GM12878 (cell line): ENCODE data around the gene PRDM16. TPM values are rescaled to one million over a fixed set of nuclear protein-coding genes. Genes with fewer than 3 reads are reported as not detected.

ENCODE experiments used
- ATAC-seq: fragments of 200-7000 bp; cut with Tn5 transposase; 3 replicates; pipeline ENCODE4 v1.9.1; 2020; ENCODE audit warnings: mild to moderate bottlenecking, moderate library complexity
- BruUV-seq: library from RNA; stranded (reverse); fragments of 400-500 nt; replicated peaks from 2 replicates; lab custom pipeline; 2021; lab: Mats Ljungman, UMichigan
- CTCF ChIA-PET: fragments of 300-600 bp; sonication (Branson Sonifier 250); formaldehyde crosslinking; extraction: SDS; loops from one replicate; lab custom pipeline; 2021; ENCODE audit warnings: inconsistent platforms; lab: Yijun Ruan, JAX
- POLR2A ChIA-PET: fragments of 350-600 bp; formaldehyde crosslinking; extraction: SDS; loops from one replicate; lab custom pipeline; 2021; ENCODE audit warnings: inconsistent platforms; lab: Charles Lee
- RAD21 ChIA-PET: fragments of 300-600 bp; sonication (Branson Sonifier 250); formaldehyde crosslinking; loops from one replicate; lab custom pipeline; 2023; ENCODE audit warnings: antibody characterized with exemption; ENCODE audit not compliant: unreplicated experiment; lab: Charles Lee
- SMC1A ChIA-PET: fragments of 300-600 bp; sonication (Branson Sonifier 250); formaldehyde crosslinking; loops from one replicate; lab custom pipeline; 2023; ENCODE audit not compliant: unreplicated experiment, uncharacterized antibody; lab: Charles Lee
- DNase-seq: peaks from one replicate; pipeline ENCODE4 v3.0.0-alpha.2; 2011; ENCODE audit warnings: low read depth, low spot score
- FAIRE-seq: peaks from 3 replicates; lab custom pipeline; 2011; peaks lifted over from hg19 to GRCh38; lab: Jason Lieb, UNC
- H2AFZ ChIP-seq: 2 replicates; pipeline ENCODE4 v1.6.0; 2011; ENCODE audit warnings: low read depth, low read length, control low read depth; ENCODE audit not compliant: control insufficient read depth
- H3K27ac ChIP-seq: 2 replicates; pipeline ENCODE4 v1.5.1; 2011; ENCODE audit warnings: control low read depth; ENCODE audit not compliant: control insufficient read depth, insufficient read depth
- H3K27me3 ChIP-seq, 2 experiments: replicated peaks in 1 of 2; 2 replicates each; pipeline versions ENCODE4 v1.6.0 to v1.6.1; 2011; ENCODE audit warnings: low read length in 1 of 2; ENCODE audit not compliant: control insufficient read depth in 2 of 2, insufficient read depth in 2 of 2
- H3K36me3 ChIP-seq, 2 experiments: 2 replicates each; pipeline ENCODE4 v1.5.1; 2011; ENCODE audit warnings: low read length in 1 of 2; ENCODE audit not compliant: control insufficient read depth in 2 of 2, insufficient read depth in 2 of 2
- H3K4me1 ChIP-seq: 2 replicates; pipeline ENCODE4 v1.6.1; 2011; ENCODE audit warnings: mild to moderate bottlenecking, low read length, moderate library complexity, mixed read lengths; ENCODE audit not compliant: control insufficient read depth, insufficient read depth
- H3K4me2 ChIP-seq: 2 replicates; pipeline ENCODE4 v1.6.0; 2011; ENCODE audit warnings: control low read depth; ENCODE audit not compliant: control insufficient read depth, insufficient read depth
- H3K4me3 ChIP-seq: fragments of 200-600 bp; sonication (generic); 2 replicates; pipeline ENCODE4 v1.5.1; 2016
- H3K79me2 ChIP-seq: 2 replicates; pipeline ENCODE4 v1.6.0; 2011; ENCODE audit warnings: low read length; ENCODE audit not compliant: control insufficient read depth, insufficient read depth
- H3K9ac ChIP-seq: 2 replicates; pipeline ENCODE4 v1.8.0; 2011; ENCODE audit warnings: low read length, control low read depth, mixed read lengths; ENCODE audit not compliant: control insufficient read depth, insufficient read depth
- H3K9me3 ChIP-seq: replicated peaks from 3 replicates; pipeline ENCODE4 v1.5.1; 2011; ENCODE audit warnings: mild to moderate bottlenecking, low read length; ENCODE audit not compliant: control insufficient read depth, insufficient read depth
- H4K20me1 ChIP-seq: 2 replicates; pipeline ENCODE4 v1.6.0; 2011; ENCODE audit not compliant: control insufficient read depth, insufficient read depth
- ATF2 ChIP-seq: IDR thresholded peaks from 2 replicates; pipeline ENCODE4 v1.6.1; 2012; ENCODE audit warnings: low read length, inconsistent platforms
- BCL11A ChIP-seq: IDR thresholded peaks from 2 replicates; pipeline ENCODE4 v1.6.1; 2011; ENCODE audit warnings: low read depth, low read length
- HDGF ChIP-seq: fragments of 450-650 bp; IDR thresholded peaks from 2 replicates; pipeline ENCODE4 v1.6.1; 2016; ENCODE audit warnings: antibody characterized with exemption
- NBN ChIP-seq: fragments of 450-650 bp; IDR thresholded peaks from 2 replicates; pipeline ENCODE4 v1.6.1; 2016
- NFXL1 ChIP-seq: fragments of 450-650 bp; IDR thresholded peaks from 2 replicates; pipeline ENCODE4 v1.6.1; 2017; ENCODE audit warnings: antibody characterized with exemption, mild to moderate bottlenecking, borderline replicate concordance
- SP1 ChIP-seq: IDR thresholded peaks from one replicate; pipeline ENCODE4 v1.6.1; 2011; ENCODE audit warnings: low read depth, low read length
- SRF ChIP-seq, 2 experiments: IDR thresholded peaks; 2 replicates each; pipeline ENCODE4 v1.6.1; 2011; ENCODE audit warnings: low read depth in 2 of 2, low read length in 2 of 2, mild to moderate bottlenecking in 1 of 2, moderate library complexity in 1 of 2
- SUPT20H ChIP-seq: IDR thresholded peaks from 2 replicates; pipeline ENCODE4 v1.6.1; 2011; ENCODE audit warnings: low read depth, mild to moderate bottlenecking, low read length, moderate library complexity, borderline replicate concordance; ENCODE audit not compliant: control insufficient read depth
- ZNF207 ChIP-seq: fragments of 450-650 bp; IDR thresholded peaks from 2 replicates; pipeline ENCODE4 v1.6.1; 2014; ENCODE audit warnings: antibody characterized with exemption, mild to moderate bottlenecking, borderline replicate concordance
- WGBS: methylation state at CpG from one replicate; pipeline ENCODE4 v1.1.6; 2016; ENCODE audit warnings: low lambda C conversion rate; ENCODE audit not compliant: insufficient replicate concordance, insufficient coverage; ENCODE audit errors: missing lambda C conversion rate; 5-methylcytosine and 5-hydroxymethylcytosine counted together
- in situ Hi-C: fragments of 300-500 bp; cut with MboI; formaldehyde crosslinking; loops from 9 replicates; pipeline ENCODE4 v1.14.3; 2018; ENCODE audit warnings: mixed read lengths
- intact Hi-C: fragments of 100-400 bp; cut with micrococcal nuclease; formaldehyde crosslinking; loops from one replicate; pipeline ENCODE4 v1.14.2; 2022; ENCODE audit not compliant: unreplicated experiment
- polyA plus RNA-seq, 11 experiments: library from polyadenylated mRNA; depleted of rRNA in 4 of 11; unstranded in 6 of 11; stranded (reverse) in 5 of 11; fragments of >200 nt; fragmentation: Nextera tagmentation in 4 of 11; fragmentation: Illumina TruSeq in 1 of 11; extraction: Ambion mirVana in 4 of 11; extraction: Trizol in 1 of 11; gene quantifications; 1 replicate in 1 of 11; 2 replicates in 10 of 11; pipeline versions ENCODE4 v1.2.1 to v1.2.3, GENCODE V29; 2011 to 2016; ENCODE audit warnings: inconsistent platforms in 2 of 11, missing spikeins in 2 of 11, low read depth in 1 of 11
- total RNA-seq, 4 experiments: library from RNA; depleted of rRNA in 3 of 4; stranded (reverse); fragments of >200 nt in 3 of 4; fragmentation: Illumina TruSeq in 1 of 4; extraction: Trizol in 1 of 4; gene quantifications; 2 replicates each; pipeline versions ENCODE4 v1.2.1 to v1.2.3, GENCODE V29; 2013 to 2021

Gene PRDM16
- total and polyA plus RNA-seq, 10 of the 15 experiments (the other 5 are each of a cell fraction or from before 2014, with no cell fraction given), result 0.03 TPM; not detected in 9

- TF ChIP-seq ATF2, result no peak
- no peak for TF ChIP-seq SUPT20H
- no peak for TF ChIP-seq SRF (IDR thresholded peaks at IDR 0.05; ENCODE audit: low read depth in 2 of 2, low read length in 2 of 2)
- no peak for TF ChIP-seq SP1
- no peak for TF ChIP-seq BCL11A
- no peak for TF ChIP-seq NBN
- no peak for TF ChIP-seq HDGF
These were observed 311.5 kb downstream of the PRDM16 start (continued) for GRCh38 chr1:3380469-3380868.

- DNase-seq (no peak), FAIRE-seq (no peak), ATAC-seq (no peak)
- SMC1A ChIA-PET, result no interaction called here
- no peak overlapping the region for H2AFZ ChIP-seq
- CTCF ChIA-PET, result no interaction called here
- H4K20me1 ChIP-seq, result no peaks in the 10 kb centered on the region
- no peaks in the 10 kb centered on the region for H3K36me3 ChIP-seq
- no peaks in the 10 kb centered on the region for H3K79me2 ChIP-seq
- BruUV-seq, result no TSS peak
- no peaks in the 10 kb centered on the region for H3K4me1 ChIP-seq
- H3K27me3 ChIP-seq, result no peaks in the 10 kb centered on the region
- in situ Hi-C loops (no loop called here), intact Hi-C loops (no loop called here)
- H3K4me2 ChIP-seq, result no peak overlapping the region
- H3K27ac ChIP-seq, result no peak overlapping the region
- WGBS, result 2% methylated on average over 10 of the region's 10 CpGs
- no peaks in the 10 kb centered on the region for H3K9me3 ChIP-seq
- POLR2A ChIA-PET, result no interaction called here
- RAD21 ChIA-PET, result no interaction called here
- H3K4me3 ChIP-seq, result no peak overlapping the region
- no peak overlapping the region for H3K9ac ChIP-seq
- no peak for TF ChIP-seq ZNF207
- no peak for TF ChIP-seq NFXL1
These were observed 312.9 kb downstream of the PRDM16 start for GRCh38 chr1:3381901-3382300.
